RWPE1 (cell line): ENCODE results near the gene NAALADL2.
"Not testable (repeated sequence)": the region's sequence is repeated elsewhere in the genome, so short reads cannot be mapped to it uniquely, and the experiment has no call there.

Experiments
- CTCF ChIA-PET: fragments of 350-600 bp; sonication (Branson Sonifier 250); formaldehyde crosslinking; extraction: SDS; loops from one replicate; lab custom pipeline; 2021; lab: Yijun Ruan, JAX
- POLR2A ChIA-PET: fragments of 400-600 bp; formaldehyde crosslinking; extraction: SDS; loops from one replicate; lab custom pipeline; 2020; ENCODE audit warnings: antibody characterized with exemption; ENCODE audit not compliant: low non-redundant PET; lab: Yijun Ruan, JAX
- DNase-seq: peaks from one replicate; pipeline ENCODE4 v3.0.0; 2012; ENCODE audit warnings: low spot score
- H3K27ac ChIP-seq: fragments of 450-650 bp; 2 replicates; pipeline ENCODE4 v1.5.1; 2017
- CTCF ChIP-seq: fragments of 450-650 bp; conservative IDR thresholded peaks from 2 replicates; pipeline ENCODE4 v1.5.1; 2017; ENCODE audit warnings: low read depth, mild to moderate bottlenecking

Gene NAALADL2

GRCh38 chr3:175121225-175121624, 262.1 kb downstream of the NAALADL2 start:
- ChIA-PET CTCF (interaction anchor here (0.6 to 1.1 kb wide), 4 partner anchors 22 to 113 kb away, joined by 3 to 5 read pairs (median 3); no protein-coding TSS in a partner anchor), POLR2A (no interaction called here)
- DNase-seq, result no peak
- no peak overlapping the region for H3K27ac ChIP-seq
- no peak for TF ChIP-seq CTCF

- CTCF ChIA-PET, result interaction anchor here (0.5 kb wide), 1 partner anchor 1788 kb away, joined by 3 read pairs; no protein-coding TSS in a partner anchor
- no peak overlapping the region for H3K27ac ChIP-seq
- no peak for DNase-seq
These were observed 268.0 kb downstream of the NAALADL2 start for GRCh38 chr3:175127075-175127662.

GRCh38 chr3:175129126-175129525, 270.0 kb downstream of the NAALADL2 start:
- no peak for DNase-seq
- CTCF ChIA-PET, result interaction anchor here (0.6 kb wide), 1 partner anchor 73 kb away, joined by 3 read pairs; no protein-coding TSS in a partner anchor
- POLR2A ChIA-PET, result no interaction called here
- no peak overlapping the region for H3K27ac ChIP-seq
- no peak for TF ChIP-seq CTCF

More at GRCh38 chr3:175127075-175127662, 268.0 kb downstream of the NAALADL2 start:
- no peak for TF ChIP-seq CTCF
- POLR2A ChIA-PET, result no interaction called here

GRCh38 chr3:175129571-175129970, 270.4 kb downstream of the NAALADL2 start:
- CTCF ChIA-PET, result interaction anchor here (0.6 kb wide), 2 partner anchors 73 to 208 kb away, joined by 3 read pairs; no protein-coding TSS in a partner anchor
- POLR2A ChIA-PET, result no interaction called here

GRCh38 chr3:175131866-175132265, 272.7 kb downstream of the NAALADL2 start:
- DNase-seq, POLR2A ChIA-PET, H3K27ac ChIP-seq, CTCF ChIA-PET: not testable (repeated sequence)

More at GRCh38 chr3:175129571-175129970, 270.4 kb downstream of the NAALADL2 start:
- no peak for TF ChIP-seq CTCF
- DNase-seq, result no peak
- H3K27ac ChIP-seq, result no peak overlapping the region

- DNase-seq, H3K27ac ChIP-seq, CTCF ChIA-PET, POLR2A ChIA-PET: not testable (repeated sequence)
These were observed 273.6 kb downstream of the NAALADL2 start for GRCh38 chr3:175132706-175133105.

- DNase-seq, result no peak
- POLR2A ChIA-PET, result no interaction called here
- no peak overlapping the region for H3K27ac ChIP-seq
- TF ChIP-seq CTCF, result no peak
- CTCF ChIA-PET, result no interaction called here
These were observed 285.2 kb downstream of the NAALADL2 start for GRCh38 chr3:175144368-175144767.
